ENCODE data around the gene LRRC8A.
"Not testable (repeated sequence)": the region's sequence is repeated elsewhere in the genome, so short reads cannot be mapped to it uniquely, and the experiment has no call there.

The LRRC8A gene

DNA sequence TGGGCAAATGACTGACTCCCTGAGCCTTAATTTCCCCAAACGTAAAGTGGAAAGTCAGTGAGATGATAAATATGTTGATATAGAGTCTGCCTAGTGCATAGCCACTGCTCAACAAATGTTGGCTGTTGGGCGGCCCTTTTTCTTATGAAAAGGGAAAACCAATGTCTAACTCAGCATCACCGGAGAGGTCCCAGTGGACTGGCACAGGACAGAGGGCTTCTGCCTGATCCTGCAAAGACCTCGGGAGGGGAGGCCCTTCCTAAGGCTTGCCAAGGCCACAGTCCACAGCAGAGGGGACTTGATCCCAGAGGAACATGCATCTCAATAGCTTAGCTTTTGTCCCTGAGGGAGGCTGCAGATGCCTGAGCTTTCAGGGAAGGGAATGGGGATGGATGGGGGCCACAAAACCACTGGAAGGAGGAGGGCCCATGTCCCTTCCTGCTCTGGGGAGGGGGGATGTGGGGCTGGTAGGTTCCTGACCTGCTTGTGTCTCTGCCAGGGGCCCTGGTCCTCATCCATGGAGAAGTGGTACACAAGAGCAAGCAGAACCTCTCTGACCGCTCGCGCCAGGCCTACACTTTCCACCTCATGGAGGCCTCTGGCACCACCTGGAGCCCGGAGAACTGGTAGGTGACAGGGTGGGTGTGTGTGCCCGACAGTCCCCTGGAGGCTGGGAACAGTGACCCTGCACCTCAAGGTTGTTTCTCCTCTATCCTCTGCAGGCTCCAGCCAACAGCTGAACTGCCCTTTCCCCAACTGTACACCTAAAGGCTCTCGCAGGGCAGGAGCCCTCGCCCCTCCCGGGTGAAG, 59.2 kb downstream of the LRRC8A start:
- TF ChIP-seq, protein P1, sequence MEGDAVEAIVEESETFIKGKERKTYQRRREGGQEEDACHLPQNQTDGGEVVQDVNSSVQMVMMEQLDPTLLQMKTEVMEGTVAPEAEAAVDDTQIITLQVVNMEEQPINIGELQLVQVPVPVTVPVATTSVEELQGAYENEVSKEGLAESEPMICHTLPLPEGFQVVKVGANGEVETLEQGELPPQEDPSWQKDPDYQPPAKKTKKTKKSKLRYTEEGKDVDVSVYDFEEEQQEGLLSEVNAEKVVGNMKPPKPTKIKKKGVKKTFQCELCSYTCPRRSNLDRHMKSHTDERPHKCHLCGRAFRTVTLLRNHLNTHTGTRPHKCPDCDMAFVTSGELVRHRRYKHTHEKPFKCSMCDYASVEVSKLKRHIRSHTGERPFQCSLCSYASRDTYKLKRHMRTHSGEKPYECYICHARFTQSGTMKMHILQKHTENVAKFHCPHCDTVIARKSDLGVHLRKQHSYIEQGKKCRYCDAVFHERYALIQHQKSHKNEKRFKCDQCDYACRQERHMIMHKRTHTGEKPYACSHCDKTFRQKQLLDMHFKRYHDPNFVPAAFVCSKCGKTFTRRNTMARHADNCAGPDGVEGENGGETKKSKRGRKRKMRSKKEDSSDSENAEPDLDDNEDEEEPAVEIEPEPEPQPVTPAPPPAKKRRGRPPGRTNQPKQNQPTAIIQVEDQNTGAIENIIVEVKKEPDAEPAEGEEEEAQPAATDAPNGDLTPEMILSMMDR (IDR thresholded peaks at IDR 0.05; ENCODE audit: low read depth, low read length) = no peak
- no peak overlapping the region for H3K4me3 ChIP-seq (ENCODE audit: low read depth, low read length)

DNA sequence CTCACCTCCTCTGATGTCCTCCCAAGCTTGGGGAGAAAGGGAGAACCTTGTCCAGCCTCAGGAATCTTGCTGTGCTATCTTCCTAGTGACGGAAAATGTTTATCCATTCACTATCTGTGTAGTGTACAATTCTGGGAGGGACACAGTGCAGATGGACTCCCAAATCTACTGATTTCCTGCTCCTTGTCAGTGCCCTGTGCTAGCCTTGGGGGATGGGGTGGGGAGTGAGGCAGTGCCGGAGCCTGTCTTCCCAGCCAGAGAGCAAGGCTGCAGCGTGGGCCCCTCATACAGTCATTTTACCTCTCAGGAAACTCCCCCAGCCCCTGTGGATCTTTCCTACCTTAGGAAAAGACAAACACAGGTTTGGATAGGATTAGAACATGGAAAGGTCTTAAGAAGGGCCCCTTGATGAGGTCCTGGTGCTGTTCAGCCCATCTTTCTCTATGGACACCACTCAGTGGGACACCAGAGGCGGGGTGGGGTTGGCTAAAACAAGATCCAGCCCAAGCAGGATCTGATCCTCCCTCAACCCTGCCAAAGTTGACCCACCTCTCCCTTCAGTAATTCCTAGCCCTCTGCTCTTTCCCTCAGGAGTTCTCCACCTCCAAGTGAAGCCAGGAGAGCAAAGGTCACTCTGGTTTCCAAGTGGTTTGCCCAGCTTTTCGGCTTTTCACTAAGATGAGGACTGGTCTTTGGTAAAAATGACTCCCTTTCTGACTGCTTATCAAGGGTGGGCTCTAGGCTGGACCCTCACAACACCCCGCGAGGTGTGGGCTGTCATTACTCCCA, 62.1 kb downstream of the LRRC8A start:
- no peak overlapping the region for H3K4me3 ChIP-seq (ENCODE audit: low read depth, low read length)
- TF ChIP-seq, protein P1 (IDR thresholded peaks at IDR 0.05; ENCODE audit: low read depth, low read length) = no peak

DNA sequence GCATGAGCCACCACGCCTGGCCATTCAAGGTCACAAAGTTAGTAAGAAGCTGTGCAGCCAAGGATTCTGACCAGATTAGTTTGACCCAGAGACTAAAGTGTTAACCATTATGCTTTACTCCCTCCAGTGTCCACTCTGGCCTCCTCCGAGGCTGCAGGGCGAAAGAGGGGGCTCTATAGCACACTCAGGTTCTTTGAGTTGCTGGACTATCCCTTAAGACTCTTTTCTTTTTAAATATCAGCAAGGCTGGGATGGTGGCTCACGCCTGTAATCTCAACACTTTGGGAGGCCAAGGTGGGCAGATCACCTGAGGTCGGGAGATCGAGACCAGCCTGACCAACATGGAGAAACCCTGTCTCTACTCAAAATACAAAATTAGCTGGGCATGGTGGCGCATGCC, 63.0 kb downstream of the LRRC8A start:
- not testable (repeated sequence) for H3K4me3 ChIP-seq (ENCODE audit: low read depth, low read length)

DNA sequence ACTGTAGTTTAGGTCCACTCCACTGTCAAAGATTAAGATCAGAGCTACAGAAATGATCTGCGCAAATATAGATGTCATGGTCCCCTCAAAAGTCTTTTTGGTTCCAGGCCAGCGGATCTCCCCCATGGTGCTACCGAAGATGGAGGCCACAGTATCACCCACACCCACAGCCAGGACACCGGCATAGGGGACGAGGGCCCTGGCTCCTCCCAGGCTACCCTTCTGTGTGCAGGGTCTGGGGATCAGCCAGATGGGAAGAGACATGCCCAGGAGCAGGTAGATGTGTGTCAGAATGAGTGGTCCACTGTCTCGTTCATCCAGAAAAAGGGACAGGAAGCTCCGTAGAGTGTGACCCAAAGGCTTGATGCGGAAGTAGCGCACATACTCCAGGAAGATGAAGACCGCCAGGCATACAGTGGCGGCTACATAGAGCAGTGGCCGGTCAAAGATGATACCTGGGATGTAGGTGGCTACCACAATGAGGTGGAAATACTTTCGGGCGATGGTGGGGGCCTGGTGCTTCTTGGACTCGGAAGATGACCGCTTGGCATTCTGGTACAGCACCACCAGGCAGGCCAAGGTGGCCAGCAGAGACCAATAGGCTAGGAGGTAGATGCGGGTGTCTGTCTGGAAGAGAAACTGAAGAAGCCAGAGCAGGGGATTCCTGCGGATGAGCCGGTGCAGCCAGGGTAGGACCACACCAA, 64.0 kb downstream of the LRRC8A start:
- TF ChIP-seq, protein P1 (IDR thresholded peaks at IDR 0.05; ENCODE audit: low read depth, low read length) = no peak
- no peak overlapping the region; the same call in 1 of the 2 replicates for H3K4me3 ChIP-seq (ENCODE audit: low read depth, low read length)

DNA sequence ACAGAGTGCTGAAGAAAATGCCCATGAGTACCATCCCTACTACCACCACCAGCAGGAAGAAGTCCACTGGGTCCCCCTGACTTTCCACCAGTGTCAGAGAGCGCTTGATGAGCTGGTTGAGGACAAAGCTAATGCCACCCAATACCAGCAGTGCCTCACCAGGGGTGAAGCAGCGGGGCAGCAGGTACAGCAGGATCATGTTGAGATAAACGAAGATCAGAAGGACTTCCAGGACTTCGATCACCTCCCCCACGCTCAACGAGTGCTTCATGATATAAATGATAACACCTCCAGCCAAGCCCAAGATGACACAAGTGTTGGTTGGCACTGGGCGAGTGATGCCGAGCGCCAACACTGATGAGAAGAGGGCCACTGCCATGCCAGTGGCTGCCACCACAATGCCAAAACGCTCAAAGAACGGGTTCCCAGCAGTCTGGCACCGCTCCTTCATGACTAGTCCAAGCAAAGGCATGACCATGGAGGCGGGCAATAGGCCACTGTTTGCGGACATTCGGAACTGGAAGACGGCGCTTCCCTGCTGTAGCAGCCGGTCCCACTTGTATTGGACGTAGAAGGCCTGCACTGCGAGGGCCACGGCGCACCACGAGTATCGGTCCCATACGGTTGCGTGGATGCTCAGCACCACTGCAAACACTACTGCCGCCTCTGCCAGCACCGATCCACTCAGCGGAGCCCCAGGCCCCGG, 64.8 kb downstream of the LRRC8A start:
- TF ChIP-seq, protein P1 (IDR thresholded peaks at IDR 0.05; ENCODE audit: low read depth, low read length) = no peak
- peak overlapping the region; percentile 97 for H3K4me3 ChIP-seq (ENCODE audit: low read depth, low read length)

DNA sequence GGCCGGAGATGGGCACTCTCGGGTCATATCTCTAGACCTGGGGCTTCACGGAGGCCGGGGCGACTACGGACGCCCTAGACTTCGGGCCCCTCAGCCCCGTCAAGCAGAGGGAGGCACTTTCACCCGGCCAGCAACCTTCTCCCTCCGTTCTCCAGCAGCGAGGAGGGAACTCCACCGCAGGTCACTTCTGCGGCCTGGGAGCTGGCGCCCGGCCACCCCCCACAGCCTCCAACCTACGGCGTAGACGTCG, 65.3 kb downstream of the LRRC8A start:
- peak overlapping the region; percentile 97 for H3K4me3 ChIP-seq (ENCODE audit: low read depth, low read length)
- TF ChIP-seq, protein P1 (IDR thresholded peaks at IDR 0.05; ENCODE audit: low read depth, low read length) = no peak

DNA sequence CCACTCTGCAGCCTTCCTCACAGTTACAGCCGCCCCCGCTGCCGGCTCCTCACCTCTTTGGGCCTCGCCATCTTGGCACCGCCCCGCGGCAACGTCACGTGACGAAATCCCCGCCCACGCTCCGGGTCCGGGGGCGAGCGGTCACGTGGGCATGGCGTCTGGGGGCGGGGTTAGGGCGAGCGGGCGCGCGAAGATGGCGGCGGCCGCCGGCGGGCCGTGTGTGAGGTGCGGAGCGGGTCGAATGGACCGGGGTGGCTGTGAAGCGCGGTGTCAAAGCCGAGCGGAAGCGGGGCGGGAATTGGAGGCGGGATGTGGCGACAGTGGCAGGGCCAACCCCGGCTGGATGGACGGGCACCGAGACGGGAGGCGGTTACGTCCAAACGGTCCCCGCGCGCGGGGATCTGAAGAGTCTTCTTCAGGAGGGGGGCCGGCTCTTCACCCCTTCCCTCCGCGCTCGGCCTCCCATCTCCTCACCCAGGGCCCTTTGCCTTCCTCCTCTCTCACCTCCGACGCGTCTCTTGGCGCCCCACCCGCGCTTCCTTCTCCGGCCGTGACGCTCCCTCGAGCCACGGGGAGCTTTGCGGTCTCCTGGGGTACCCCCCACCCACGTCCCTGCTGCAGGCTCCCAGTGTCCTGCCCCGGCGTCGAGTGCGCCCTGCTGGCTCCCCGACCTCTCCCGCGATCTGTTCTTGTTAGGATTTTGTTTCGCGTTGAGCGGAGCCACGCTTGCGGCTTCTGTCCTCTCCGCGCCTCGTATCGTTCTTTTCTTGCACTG, 65.8 kb downstream of the LRRC8A start, which contains the start of the genes DOLK and NUP188:
DOLK (minus strand) TSS at position 77 of the 775 bp plus-strand sequence. CDS start 300 bp downstream, outside the sequence.
NUP188 (plus strand) TSS at position 173 of the 775 bp plus-strand sequence; CDS start at position 194, 21 bp downstream.
- TF ChIP-seq, protein P1 (IDR thresholded peaks at IDR 0.05; ENCODE audit: low read depth, low read length) = no peak
- peak within 1 kb of the TSS; percentile 97 for H3K4me3 ChIP-seq (ENCODE audit: low read depth, low read length)

DNA sequence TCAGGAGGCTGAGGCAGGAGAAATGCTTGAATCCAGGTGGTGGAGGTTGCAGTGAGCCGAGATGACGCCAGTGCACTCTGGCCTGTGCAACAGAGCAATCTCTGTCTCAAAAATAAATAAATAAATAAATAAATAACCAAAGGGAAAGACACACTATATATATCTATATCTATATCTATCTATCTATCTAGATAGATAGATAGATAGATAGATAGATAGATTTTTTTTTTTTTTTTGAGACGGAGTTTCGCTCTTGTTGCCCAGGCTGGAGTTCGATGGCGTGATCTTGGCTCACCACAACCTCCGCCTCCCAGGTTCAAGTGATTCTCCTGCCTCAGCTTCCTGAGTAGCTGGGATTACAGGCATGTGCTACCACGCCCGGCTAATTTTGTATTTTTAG, 79.5 kb downstream of the LRRC8A start:
- not testable (repeated sequence) for H3K4me3 ChIP-seq (ENCODE audit: low read depth, low read length)

Data from WI38 (cell line).